ENCODE data around the gene PIGQ.
A peak's percentile ranks its signal among the peaks of the same experiment; 100 is the strongest.

Gene PIGQ

DNA sequence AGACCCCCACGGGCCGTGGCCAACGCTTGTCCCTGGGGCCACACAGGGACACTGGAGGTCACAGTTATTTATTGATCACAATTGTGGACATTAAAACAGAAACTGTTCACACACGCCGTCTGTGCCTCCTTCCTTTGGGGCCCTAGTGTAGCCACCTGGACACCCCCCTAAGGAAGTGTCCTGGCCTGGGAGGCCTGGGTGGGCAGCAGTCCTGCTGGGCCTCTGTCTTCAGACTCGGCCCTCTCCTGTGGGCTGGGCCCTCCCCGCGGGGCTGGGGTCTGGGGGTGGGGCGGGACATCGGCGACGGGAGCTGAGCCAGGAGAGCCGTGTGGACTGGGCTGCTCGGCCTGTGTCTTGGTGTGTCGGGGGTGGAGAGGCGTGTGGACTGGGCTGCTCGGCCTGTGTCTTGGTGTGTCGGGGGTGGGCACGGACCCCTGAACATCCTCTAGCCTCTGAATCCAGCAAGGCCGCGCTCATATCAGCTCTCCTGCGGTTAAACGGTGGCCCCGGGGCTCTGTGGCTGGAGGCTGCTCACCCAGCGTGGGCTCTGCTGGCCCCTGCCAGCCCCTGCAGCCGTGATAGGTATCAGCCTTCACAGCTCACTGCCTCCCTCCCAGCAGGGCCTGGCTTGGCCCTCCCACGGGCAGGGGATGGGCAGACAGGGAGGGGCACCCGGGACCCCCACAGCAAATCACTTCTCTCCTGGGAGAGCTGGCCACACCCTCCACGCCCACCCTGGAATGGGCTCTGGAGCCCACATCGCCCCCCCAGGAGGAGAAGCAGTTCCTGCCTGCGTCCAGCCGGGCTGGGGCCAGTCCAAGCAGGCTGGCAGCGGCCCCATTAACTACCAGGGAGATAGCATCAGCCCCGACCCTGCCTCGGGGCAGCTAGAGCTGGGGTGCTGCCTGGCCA lies 4.1 kb upstream of the PIGQ start:
- Mint-ChIP-seq H3K27me3 (peaks cover 12 to 13% of the 10 kb centered on the region in 2 donors), H3K4me1 (peaks cover 17 to 31% of the 10 kb centered on the region in 2 donors), H3K27ac (peak overlapping the region; percentile 80), H3K9me3 (no peaks in the 10 kb centered on the region), H3K4me3 (no peak overlapping the region), H3K36me3 (no peaks in the 10 kb centered on the region)
- DNase-seq (no peak), ATAC-seq (replicated peaks) (no peak)

DNA sequence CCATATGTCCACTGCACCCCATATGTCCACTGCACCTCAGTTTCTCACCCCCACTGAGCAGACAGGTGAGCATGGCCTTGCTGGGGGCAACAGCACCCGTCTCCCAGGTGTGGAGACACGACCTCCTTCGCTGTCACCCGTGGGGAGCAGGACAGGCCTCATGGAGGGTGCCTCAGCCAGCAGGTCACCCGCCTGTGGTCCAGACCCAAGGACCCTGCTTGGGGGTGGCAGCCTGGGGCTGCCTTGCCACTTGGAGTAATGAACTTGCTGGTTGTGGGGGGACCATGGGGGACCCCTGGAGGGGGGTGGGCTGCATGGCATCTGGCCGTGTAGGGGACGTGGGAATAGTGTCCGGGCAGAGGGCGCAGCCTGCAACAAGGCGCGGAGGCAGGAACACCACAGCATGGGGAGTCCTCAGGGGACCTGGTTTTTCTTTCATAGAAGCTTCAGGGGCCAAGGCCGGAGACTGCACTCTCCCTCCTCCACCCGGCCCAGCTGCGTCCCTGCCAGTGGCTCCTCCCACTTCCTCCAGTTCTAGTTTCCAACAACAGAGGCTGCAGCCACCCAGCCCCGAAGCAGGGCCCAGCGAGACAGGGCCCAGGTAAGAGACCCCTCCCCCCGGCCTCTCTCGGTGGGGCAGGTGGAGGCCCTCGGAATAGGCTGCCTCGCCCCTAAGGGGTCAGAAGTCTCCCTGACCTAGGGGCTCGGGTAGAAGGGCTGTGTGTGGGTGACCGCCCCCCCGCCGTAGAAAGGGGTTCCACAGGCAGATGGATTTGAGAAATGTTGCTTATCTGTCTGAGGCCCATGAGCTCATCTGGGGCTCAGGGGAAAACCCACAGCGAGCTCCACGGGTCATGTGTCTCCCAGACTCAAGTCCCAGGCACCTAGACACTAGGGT lies 3.0 kb upstream of the PIGQ start, which contains the start of gene NHLRC4:
Gene NHLRC4 (plus strand): TSS at position 531 of the 898 bp plus-strand sequence. CDS start 1,043 bp downstream, outside the sequence.
- H3K9me3 Mint-ChIP-seq = no peaks in the 10 kb centered on the region
- DNase-seq = peak; percentile 66

DNA sequence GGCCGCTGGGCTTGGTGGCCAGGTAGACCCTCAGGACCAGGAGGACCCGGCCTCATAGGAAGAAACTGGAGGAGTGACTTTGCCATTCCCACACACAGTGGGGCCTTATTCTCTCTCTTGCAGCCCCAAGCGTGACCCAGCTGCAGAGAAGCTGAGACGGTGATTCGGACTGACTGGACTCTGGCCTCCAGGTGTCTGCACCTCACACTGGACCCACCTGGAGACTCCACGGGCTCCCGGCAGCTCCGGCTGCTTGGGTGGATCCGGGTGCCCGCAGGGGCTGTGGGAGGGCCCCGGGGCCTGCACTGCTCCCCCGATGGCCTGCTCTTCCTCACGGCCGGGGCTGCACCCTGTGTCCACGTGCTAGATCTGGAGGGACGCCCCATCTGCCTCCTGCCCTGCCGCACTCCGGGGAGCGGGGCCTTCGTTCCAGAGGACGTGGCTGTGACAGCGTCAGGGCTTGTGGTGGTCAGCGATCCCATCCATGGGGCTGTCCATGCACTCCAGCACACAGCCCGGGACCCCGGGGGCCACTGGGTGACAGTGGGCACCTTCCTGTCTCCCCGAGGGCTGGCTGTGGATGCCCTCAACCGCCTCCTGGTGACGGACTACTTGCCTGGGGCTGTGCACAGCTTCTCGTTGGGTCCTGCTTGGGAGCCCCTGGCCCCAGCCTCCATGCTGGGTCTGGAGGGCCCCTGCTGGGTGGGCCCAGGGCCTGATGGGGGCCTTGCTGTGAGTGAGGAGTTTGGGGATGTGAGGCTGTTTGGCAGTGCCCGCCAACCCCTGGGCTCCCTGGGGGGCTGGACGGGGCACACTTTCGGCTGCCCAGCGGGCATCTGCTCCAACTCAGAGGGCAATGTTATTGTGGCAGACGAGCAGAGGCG lies 2.2 kb upstream of the PIGQ start:
- H3K4me3 Mint-ChIP-seq = peak overlapping the region; percentile 73 to 83
- no peaks in the 10 kb centered on the region for H3K36me3 Mint-ChIP-seq
- ATAC-seq (replicated peaks) = no peak
- peaks cover 32 to 46% of the 10 kb centered on the region in 2 donors for H3K4me1 Mint-ChIP-seq
- peak overlapping the region; percentile 81 for H3K27ac Mint-ChIP-seq
- H3K27me3 Mint-ChIP-seq = peaks cover 1 to 2% of the 10 kb centered on the region in 2 donors
- DNase-seq = no peak
- H3K9me3 Mint-ChIP-seq = no peaks in the 10 kb centered on the region

More for the DNA sequence above, 3.0 kb upstream of the PIGQ start, which contains the start of gene NHLRC4:
- ATAC-seq (replicated peaks) = peak; percentile 77 to 79
- Mint-ChIP-seq H3K4me3 (peak within 1 kb of the TSS; percentile 73 to 83), H3K36me3 (no peaks in the 10 kb centered on the region), H3K27ac (peak within 1 kb of the TSS; percentile 81), H3K4me1 (peaks cover 27 to 41% of the 10 kb centered on the region in 2 donors), H3K27me3 (peaks cover 9 to 10% of the 10 kb centered on the region in 2 donors)

DNA sequence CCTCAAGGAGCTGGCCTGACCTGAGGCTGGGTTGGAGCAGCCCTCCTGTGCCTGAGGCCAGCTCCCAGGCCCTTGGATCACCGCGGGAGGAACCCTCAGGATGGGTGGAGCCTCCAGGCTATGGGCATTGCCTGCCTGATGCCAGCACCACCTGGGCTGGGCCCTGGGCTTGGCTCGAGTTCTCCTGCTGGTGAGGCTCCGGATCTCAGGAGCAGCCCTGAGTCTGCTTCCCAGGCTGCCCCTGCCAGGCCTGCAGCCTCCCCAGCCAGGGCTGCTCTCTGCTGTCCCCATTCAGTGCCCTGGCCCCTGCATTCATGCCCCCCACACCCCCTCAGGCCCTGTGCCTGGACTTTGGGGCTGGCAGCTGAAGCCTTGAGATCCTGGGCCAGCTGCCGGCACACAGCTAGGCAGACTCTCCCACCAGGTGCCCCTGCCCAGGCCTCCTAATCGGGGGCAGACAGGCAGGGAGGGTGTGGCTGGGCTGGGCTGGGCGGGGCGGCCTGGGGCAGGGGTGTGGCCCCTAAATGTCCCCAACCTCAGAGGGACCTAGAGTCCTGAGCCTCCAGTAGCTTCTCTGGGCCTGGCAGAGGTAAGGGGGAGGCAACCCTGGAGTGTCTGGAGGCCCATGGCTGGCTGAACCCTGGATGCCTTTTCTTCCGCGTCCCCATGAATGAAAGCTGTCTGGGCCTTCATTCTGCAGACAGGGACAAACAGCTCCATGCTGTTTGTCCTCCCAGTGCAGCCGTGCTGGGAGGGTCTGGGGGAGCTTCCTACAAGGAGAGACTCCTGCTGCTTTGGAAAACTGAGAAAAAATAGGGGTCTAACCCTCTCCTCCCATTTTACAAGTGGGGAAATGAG lies 1.1 kb upstream of the PIGQ start:
- H3K9me3 Mint-ChIP-seq = no peaks in the 10 kb centered on the region
- DNase-seq = no peak
- peak overlapping the region; percentile 95 for H3K27ac Mint-ChIP-seq
- H3K27me3 Mint-ChIP-seq = no peaks in the 10 kb centered on the region
- peak overlapping the region; percentile 86 to 87 for H3K4me3 Mint-ChIP-seq
- no peaks in the 10 kb centered on the region for H3K36me3 Mint-ChIP-seq
- ATAC-seq (replicated peaks) = no peak
- peaks cover 32 to 46% of the 10 kb centered on the region in 2 donors for H3K4me1 Mint-ChIP-seq

DNA sequence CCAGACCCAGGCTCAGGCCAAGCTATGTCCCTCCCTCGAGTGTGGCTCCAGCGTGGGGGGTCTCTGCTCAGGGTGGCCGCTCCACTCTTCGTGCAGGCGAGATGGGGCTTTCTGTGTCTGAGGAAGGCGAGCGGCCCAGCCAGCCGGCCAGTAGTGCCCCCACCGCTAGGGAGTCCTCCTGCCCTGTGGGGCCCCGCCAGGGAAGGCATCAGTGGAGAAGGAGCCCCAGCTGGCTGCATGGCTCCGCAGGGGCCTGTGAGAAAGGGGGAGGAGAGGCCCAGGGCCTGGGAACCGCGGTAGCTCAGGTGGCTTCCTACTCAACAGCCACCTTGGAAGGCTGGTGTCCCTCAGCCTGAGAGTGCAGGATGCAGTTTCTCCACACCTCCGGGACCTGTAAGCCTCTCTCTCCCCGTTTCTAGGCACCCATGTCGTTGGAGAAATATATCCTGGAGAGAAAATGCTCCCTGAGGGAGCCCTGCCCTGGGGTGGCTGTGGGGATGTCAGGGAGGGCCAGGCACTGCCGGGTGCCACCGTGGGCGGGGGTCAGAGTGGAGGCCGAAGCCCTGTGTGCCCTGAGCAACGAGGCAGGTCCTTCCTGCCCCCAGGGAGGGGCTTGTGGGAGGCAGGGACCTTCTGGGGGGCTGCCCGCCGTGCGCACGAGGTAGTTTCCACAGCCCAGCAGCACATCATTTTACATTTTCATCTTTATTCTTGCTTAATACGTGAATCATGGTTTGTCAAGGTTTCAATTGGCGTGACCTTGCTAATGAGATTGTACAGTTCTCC lies 3.3 kb downstream of the PIGQ start:
- peaks cover 3 to 9% of the 10 kb centered on the region in 2 donors for H3K36me3 Mint-ChIP-seq
- no peak overlapping the region for H3K4me3 Mint-ChIP-seq
- no peaks in the 10 kb centered on the region for H3K9me3 Mint-ChIP-seq
- no peaks in the 10 kb centered on the region for H3K27me3 Mint-ChIP-seq
- H3K4me1 Mint-ChIP-seq = peaks cover 26 to 36% of the 10 kb centered on the region in 2 donors
- ATAC-seq (replicated peaks) (no peak), DNase-seq (no peak)
- no peak overlapping the region for H3K27ac Mint-ChIP-seq

DNA sequence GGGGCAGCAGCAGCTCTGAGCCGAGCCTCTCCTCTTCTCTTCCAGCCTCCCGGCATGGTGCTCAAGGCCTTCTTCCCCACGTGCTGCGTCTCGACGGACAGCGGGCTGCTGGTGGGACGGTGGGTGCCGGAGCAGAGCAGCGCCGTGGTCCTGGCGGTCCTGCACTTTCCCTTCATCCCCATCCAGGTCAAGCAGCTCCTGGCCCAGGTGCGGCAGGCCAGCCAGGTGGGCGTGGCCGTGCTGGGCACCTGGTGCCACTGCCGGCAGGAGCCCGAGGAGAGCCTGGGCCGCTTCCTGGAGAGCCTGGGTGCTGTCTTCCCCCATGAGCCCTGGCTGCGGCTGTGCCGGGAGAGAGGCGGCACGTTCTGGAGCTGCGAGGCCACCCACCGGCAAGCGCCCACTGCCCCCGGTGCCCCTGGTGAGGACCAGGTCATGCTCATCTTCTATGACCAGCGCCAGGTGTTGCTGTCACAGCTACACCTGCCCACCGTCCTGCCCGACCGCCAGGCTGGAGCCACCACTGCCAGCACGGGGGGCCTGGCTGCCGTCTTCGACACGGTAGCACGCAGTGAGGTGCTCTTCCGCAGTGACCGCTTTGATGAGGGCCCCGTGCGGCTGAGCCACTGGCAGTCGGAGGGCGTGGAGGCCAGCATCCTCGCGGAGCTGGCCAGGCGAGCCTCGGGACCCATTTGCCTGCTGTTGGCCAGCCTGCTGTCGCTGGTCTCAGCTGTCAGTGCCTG lies 4.4 kb downstream of the PIGQ start:
- no peak overlapping the region for H3K4me3 Mint-ChIP-seq
- no peaks in the 10 kb centered on the region for H3K27me3 Mint-ChIP-seq
- DNase-seq = no peak
- H3K4me1 Mint-ChIP-seq = peaks cover 24 to 31% of the 10 kb centered on the region in 2 donors
- H3K36me3 Mint-ChIP-seq = peaks cover 3 to 9% of the 10 kb centered on the region in 2 donors
- ATAC-seq (replicated peaks) = no peak
- no peak overlapping the region for H3K27ac Mint-ChIP-seq
- no peaks in the 10 kb centered on the region for H3K9me3 Mint-ChIP-seq

DNA sequence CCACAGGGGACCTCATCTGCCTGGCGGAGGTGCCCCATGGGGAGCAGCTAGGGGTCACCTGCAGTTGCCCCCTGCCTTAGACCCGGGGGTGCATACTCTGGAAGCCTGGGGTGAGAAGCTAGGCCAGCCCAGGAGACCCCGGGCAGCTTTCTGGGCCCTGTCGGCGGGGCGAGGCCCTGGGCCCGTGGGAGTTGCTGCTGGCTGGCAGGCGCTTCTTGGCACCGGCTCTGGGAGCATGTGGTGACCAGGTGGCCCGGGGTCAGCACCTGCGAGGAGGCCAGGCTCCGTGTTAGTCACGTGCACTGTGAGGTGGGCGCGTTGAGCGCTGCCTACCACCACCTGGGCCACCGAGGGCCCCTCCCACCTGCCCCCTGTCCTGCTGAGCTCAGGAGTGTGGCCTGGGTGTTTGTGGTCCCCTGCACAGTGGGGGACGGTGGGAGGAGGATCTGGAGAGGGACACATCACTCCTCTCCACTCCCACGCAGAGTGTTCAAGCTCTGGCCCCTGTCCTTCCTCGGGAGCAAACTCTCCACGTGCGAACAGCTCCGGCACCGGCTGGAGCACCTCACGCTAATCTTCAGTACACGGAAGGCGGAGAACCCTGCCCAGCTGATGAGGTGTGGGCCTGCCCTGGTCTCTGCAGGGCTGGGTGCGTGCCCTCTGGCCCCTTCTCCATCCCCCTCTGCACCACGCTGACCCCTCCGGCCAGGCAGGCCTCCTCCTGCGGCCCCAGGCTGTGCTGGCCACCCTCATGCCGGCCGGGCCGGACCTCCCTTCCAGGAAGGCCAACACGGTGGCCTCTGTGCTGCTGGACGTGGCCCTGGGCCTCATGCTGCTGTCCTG lies 5.8 kb downstream of the PIGQ start:
- Mint-ChIP-seq H3K27me3 (no peaks in the 10 kb centered on the region), H3K36me3 (peaks cover 3 to 9% of the 10 kb centered on the region in 2 donors), H3K4me1 (peaks cover 22 to 25% of the 10 kb centered on the region in 2 donors), H3K9me3 (no peaks in the 10 kb centered on the region), H3K4me3 (no peak overlapping the region), H3K27ac (no peak overlapping the region)
- no peak for DNase-seq
- ATAC-seq (replicated peaks) = no peak

DNA sequence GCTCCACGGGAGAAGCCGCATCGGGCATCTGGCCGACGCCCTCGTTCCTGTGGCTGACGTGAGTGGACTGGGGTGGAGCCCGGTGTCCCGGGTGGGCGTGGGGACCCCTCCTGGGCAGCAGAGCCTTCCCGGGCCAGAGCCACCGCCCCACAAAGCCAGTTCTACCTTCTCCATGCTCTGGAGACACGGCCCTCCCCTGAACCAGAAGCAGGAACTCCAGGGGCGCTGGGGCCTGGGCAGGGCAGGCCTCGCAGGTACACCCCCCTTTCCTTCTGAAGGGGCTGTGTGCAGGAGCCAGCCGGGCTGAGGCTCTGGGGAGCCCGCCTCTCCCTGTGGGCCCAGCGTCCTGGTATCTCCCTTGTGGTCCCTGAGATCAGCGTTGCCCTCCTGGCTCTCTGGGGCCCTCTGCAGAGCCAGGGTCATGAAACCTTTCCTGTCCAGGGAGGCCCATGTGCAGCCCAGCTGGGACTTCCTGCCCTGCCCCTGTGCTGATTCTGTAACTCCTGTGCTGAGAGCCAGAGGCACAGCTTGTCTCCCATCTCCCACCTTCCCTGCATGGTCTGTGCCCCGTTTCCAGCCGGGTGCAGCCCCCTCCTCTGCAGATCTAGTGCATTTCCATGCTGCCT lies 6.5 kb downstream of the PIGQ start:
- peak overlapping the region; percentile 85 for H3K27ac Mint-ChIP-seq
- H3K36me3 Mint-ChIP-seq = peaks cover 3 to 9% of the 10 kb centered on the region in 2 donors
- H3K4me3 Mint-ChIP-seq = no peak overlapping the region
- H3K9me3 Mint-ChIP-seq = no peaks in the 10 kb centered on the region
- no peaks in the 10 kb centered on the region for H3K27me3 Mint-ChIP-seq
- no peak for DNase-seq
- ATAC-seq (replicated peaks) = no peak
- H3K4me1 Mint-ChIP-seq = peaks cover 14 to 17% of the 10 kb centered on the region in 2 donors

DNA sequence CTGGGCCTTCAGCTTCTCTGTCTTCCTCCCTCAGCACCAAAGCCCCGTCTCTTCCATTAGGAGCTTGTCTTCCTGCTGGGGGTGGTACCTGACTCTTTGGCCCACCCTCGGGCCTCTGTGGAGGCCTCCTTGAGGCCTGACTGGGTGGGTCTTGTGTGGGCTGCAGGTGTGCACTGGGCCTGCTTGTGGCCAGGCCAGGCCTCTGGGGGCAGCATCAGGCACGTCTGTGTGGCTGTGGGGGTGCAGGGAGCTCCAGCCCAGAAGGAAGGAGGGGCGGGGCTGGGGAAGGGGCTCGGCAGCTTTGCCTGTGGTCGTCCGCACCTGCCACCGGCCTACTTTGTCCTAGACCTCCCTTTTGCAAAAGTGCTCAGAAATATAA lies 7.0 kb downstream of the PIGQ start:
- Mint-ChIP-seq H3K4me1 (peaks cover 9 to 12% of the 10 kb centered on the region in 2 donors), H3K36me3 (peaks cover 3 to 9% of the 10 kb centered on the region in 2 donors), H3K27ac (peak overlapping the region; percentile 85), H3K27me3 (no peaks in the 10 kb centered on the region), H3K4me3 (no peak overlapping the region), H3K9me3 (no peaks in the 10 kb centered on the region)
- DNase-seq (no peak), ATAC-seq (replicated peaks) (no peak)

DNA sequence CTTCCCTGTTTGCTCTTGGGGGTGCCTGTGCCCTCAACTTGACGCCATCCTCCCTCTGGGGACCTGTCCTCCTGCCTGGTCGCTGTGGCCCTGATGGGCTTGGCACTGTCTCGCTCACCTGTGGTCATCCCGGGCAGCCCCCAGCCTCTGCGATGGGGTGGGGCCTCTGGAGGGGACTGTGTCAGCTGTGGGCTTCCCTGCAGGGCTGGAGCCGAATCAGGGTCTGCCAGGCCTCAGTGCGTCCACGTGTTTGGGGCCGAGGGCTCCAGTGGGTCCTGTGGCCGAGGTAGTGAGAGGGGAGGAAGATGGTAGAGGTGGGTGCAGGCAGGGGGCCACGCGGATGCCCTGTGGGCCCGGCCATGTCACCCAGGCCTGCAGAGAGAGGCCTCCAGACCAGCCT lies 8.0 kb downstream of the PIGQ start:
- peaks cover 5 to 8% of the 10 kb centered on the region in 2 donors for H3K4me1 Mint-ChIP-seq
- no peaks in the 10 kb centered on the region for H3K27me3 Mint-ChIP-seq
- ATAC-seq (replicated peaks) (no peak), DNase-seq (no peak)
- H3K27ac Mint-ChIP-seq = no peak overlapping the region
- H3K36me3 Mint-ChIP-seq = peaks cover 6 to 10% of the 10 kb centered on the region in 2 donors
- H3K9me3 Mint-ChIP-seq = no peaks in the 10 kb centered on the region
- peak overlapping the region in 1 of 2 donors; percentile 9 for H3K4me3 Mint-ChIP-seq

Data from stimulated activated naive B cell treated with anti-CD40 and anti-IgM and Interleukin-4, amounts not matched to agents 10 μg/mL and 1 μg/mL and 100 μg/mL, for 72 hours (primary cell).